CD14-positive monocyte (primary cell): ENCODE measurements around the gene TBPL2. TPM values are rescaled to one million over a fixed set of nuclear protein-coding genes. Genes with fewer than 3 reads are reported as not detected.
"Not testable (repeated sequence)": the region's sequence is repeated elsewhere in the genome, so short reads cannot be mapped to it uniquely, and the experiment has no call there.

Experiments
- DNase-seq, 3 donors: peaks; one replicate each; pipeline ENCODE4 v3.0.0-alpha.2; 2011 to 2022
- H2AFZ ChIP-seq: 2 replicates; pipeline ENCODE4 v1.6.0; 2012; ENCODE audit warnings: mild to moderate bottlenecking, low read depth, low read length, inconsistent platforms; ENCODE audit not compliant: insufficient read depth, poor library complexity, severe bottlenecking
- H3K27ac ChIP-seq, 2 donors: 1 replicate in 1 of 2; 2 replicates in 1 of 2; pipeline ENCODE4 v1.5.1; 2012 to 2013; ENCODE audit warnings: low read length in 2 of 2, control low read depth in 1 of 2, inconsistent platforms in 1 of 2, low read depth in 1 of 2, mild to moderate bottlenecking in 1 of 2
- H3K27me3 ChIP-seq, 2 donors: one replicate each; pipeline versions ENCODE4 v1.6.0 to v1.6.1; 2011 to 2013; ENCODE audit warnings: low read length in 2 of 2; ENCODE audit not compliant: control insufficient read depth in 2 of 2, insufficient read depth in 2 of 2
- H3K36me3 ChIP-seq, 2 donors: replicated peaks in 1 of 2; 1 replicate in 1 of 2; 2 replicates in 1 of 2; pipeline versions ENCODE4 v1.5.1 to v1.6.1; 2012 to 2013; ENCODE audit warnings: low read length in 2 of 2, control low read depth in 1 of 2, inconsistent platforms in 1 of 2, mild to moderate bottlenecking in 1 of 2; ENCODE audit not compliant: insufficient read depth in 2 of 2, control insufficient read depth in 1 of 2
- H3K4me1 ChIP-seq, 2 donors: 1 replicate in 1 of 2; 2 replicates in 1 of 2; pipeline versions ENCODE4 v1.5.1 to v1.6.1; 2012 to 2013; ENCODE audit warnings: low read length in 2 of 2, control low read depth in 1 of 2, inconsistent platforms in 1 of 2, mild to moderate bottlenecking in 1 of 2, moderate library complexity in 1 of 2; ENCODE audit not compliant: insufficient read depth in 2 of 2, control insufficient read depth in 1 of 2
- H3K4me2 ChIP-seq: replicated peaks from 2 replicates; pipeline ENCODE3; 2012; ENCODE audit warnings: low read length, moderate library complexity, mild to moderate bottlenecking; ENCODE audit not compliant: poor library complexity, severe bottlenecking; ENCODE audit errors: extremely low read depth
- H3K4me3 ChIP-seq, 3 experiments: fragments of 200-600 bp in 1 of 3; sonication (generic) in 1 of 3; replicated peaks in 1 of 3; 1 replicate in 2 of 3; 2 replicates in 1 of 3; pipeline ENCODE4 v1.5.1; 2011 to 2013; ENCODE audit warnings: low read length in 3 of 3, mild to moderate bottlenecking in 3 of 3, control low read depth in 2 of 3, low read depth in 2 of 3, inconsistent platforms in 1 of 3, moderate library complexity in 1 of 3
- H3K79me2 ChIP-seq: 2 replicates; pipeline ENCODE4 v1.6.0; 2012; ENCODE audit warnings: mild to moderate bottlenecking, control low read depth, inconsistent platforms, low read length, moderate library complexity; ENCODE audit not compliant: insufficient read depth
- H3K9ac ChIP-seq: 2 replicates; pipeline ENCODE4 v1.6.0; 2017; ENCODE audit warnings: low read length, mild to moderate bottlenecking; ENCODE audit not compliant: insufficient read depth, poor library complexity, severe bottlenecking
- H3K9me3 ChIP-seq, 2 donors: replicated peaks in 1 of 2; 1 replicate in 1 of 2; 2 replicates in 1 of 2; pipeline versions ENCODE4 v1.5.1 to v1.6.1; 2012 to 2013; ENCODE audit warnings: low read length in 2 of 2, control low read depth in 1 of 2; ENCODE audit not compliant: control insufficient read depth in 1 of 2, insufficient read depth in 1 of 2
- H4K20me1 ChIP-seq: 2 replicates; pipeline ENCODE4 v1.6.0; 2012; ENCODE audit warnings: mild to moderate bottlenecking, low read length, control low read depth, moderate library complexity; ENCODE audit not compliant: insufficient read depth
- H3K27ac Mint-ChIP-seq, 7 donors: one replicate each; pipeline ENCODE4 v1.8.0; 2020; ENCODE audit warnings: mild to moderate bottlenecking in 7 of 7, mixed read lengths in 7 of 7, moderate library complexity in 6 of 7, inconsistent platforms in 2 of 7
- H3K27me3 Mint-ChIP-seq, 3 donors: one replicate each; pipeline ENCODE4 v1.8.0; 2021 to 2022; ENCODE audit warnings: low read depth in 3 of 3, mild to moderate bottlenecking in 3 of 3, mixed read lengths in 3 of 3, moderate library complexity in 3 of 3, inconsistent platforms in 1 of 3
- H3K36me3 Mint-ChIP-seq, 2 donors: one replicate each; pipeline ENCODE4 v1.8.0; 2020; ENCODE audit warnings: mixed read lengths in 2 of 2, inconsistent platforms in 1 of 2, mild to moderate bottlenecking in 1 of 2
- H3K4me1 Mint-ChIP-seq: one replicate; pipeline ENCODE4 v1.8.0; 2020; ENCODE audit warnings: mild to moderate bottlenecking, mixed read lengths
- H3K4me3 Mint-ChIP-seq, 2 donors: one replicate each; pipeline ENCODE4 v1.8.0; 2020; ENCODE audit warnings: mild to moderate bottlenecking in 2 of 2, mixed read lengths in 2 of 2, moderate library complexity in 1 of 2
- H3K9me3 Mint-ChIP-seq, 7 donors: one replicate each; pipeline ENCODE4 v1.8.0; 2020 to 2022; ENCODE audit warnings: mixed read lengths in 7 of 7, mild to moderate bottlenecking in 6 of 7, moderate library complexity in 6 of 7, inconsistent platforms in 2 of 7
- WGBS: methylation state at CpG from one replicate; pipeline ENCODE4 v1.1.5; 2013; ENCODE audit warnings: missing lambda C conversion rate; ENCODE audit not compliant: insufficient coverage; 5-methylcytosine and 5-hydroxymethylcytosine counted together
- intact Hi-C, 2 donors: fragments of 100-400 bp; cut with micrococcal nuclease; formaldehyde crosslinking; loops; one replicate each; pipeline versions ENCODE4 v1.15.0 to v1.15.1; 2023
- polyA plus RNA-seq, 3 donors: library from polyadenylated mRNA; depleted of rRNA in 1 of 3; unstranded in 2 of 3; stranded (reverse) in 1 of 3; fragments of 300-500 nt in 2 of 3; fragments of >200 nt in 1 of 3; fragmentation: Illumina TruSeq in 2 of 3; gene quantifications; 1 replicate in 2 of 3; 2 replicates in 1 of 3; pipeline ENCODE4 v1.2.3, GENCODE V29; 2012 to 2021
- TF ChIP-seq, protein P1 (sequence below): fragments of 200-600 bp; IDR thresholded peaks from one replicate; pipeline ENCODE4 v1.8.0; 2022; ENCODE audit warnings: antibody characterized with exemption, mild to moderate bottlenecking

Gene TBPL2
- polyA plus RNA-seq, 3 donors = not detected

- no peaks in the 10 kb centered on the region for H3K36me3 Mint-ChIP-seq
Observed at GRCh38 chr14:55457496-55457895, 17.1 kb upstream of the TBPL2 start.

DNA sequence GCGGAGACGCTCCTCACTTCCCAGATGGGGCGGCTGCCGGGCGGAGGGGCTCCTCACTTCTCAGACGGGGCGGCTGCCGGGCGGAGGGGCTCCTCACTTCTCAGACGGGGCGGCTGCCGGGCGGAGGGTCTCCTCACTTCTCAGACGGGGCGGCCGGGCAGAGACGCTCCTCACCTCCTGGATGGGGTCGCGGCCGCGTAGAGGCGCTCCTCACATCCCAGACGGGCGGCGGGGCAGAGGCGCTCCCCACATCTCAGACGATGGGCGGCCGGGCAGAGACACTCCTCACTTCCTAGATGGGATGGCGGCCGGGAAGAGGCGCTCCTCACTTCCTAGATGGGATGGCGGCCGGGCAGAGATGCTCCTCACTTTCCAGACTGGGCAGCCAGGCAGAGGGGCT is 16.0 kb upstream of the TBPL2 start:
- H3K4me1 Mint-ChIP-seq = peaks cover 27% of the 10 kb centered on the region
- H3K4me3 ChIP-seq, H3K9me3 Mint-ChIP-seq, H3K79me2 ChIP-seq, H3K4me2 ChIP-seq, H3K4me3 Mint-ChIP-seq, intact Hi-C loops, H3K36me3 Mint-ChIP-seq, H3K36me3 ChIP-seq, H2AFZ ChIP-seq, H3K27me3 ChIP-seq, H4K20me1 ChIP-seq, DNase-seq, H3K9me3 ChIP-seq, H3K27me3 Mint-ChIP-seq, H3K27ac ChIP-seq, H3K27ac Mint-ChIP-seq, H3K9ac ChIP-seq: not testable (repeated sequence)
- peaks cover 14 to 15% of the 10 kb centered on the region in 2 donors for H3K4me1 ChIP-seq
- WGBS = no CpG with 5 or more reads among the region's 34 CpGs

More at GRCh38 chr14:55457496-55457895, 17.1 kb upstream of the TBPL2 start:
- 100% methylated on average over 5 of the region's 6 CpGs for WGBS
- intact Hi-C loops = no loop called here
- Histone ChIP-seq H2AFZ (no peak overlapping the region), H3K79me2 (no peaks in the 10 kb centered on the region), H3K36me3 (no peaks in the 10 kb centered on the region), H3K9ac (no peak overlapping the region), H3K27me3 (no peaks in the 10 kb centered on the region), H3K4me3 (no peak overlapping the region), H3K4me2 (no peak overlapping the region), H3K9me3 (no peaks in the 10 kb centered on the region), H3K27ac (no peak overlapping the region), H4K20me1 (no peaks in the 10 kb centered on the region), H3K4me1 (peaks cover 13 to 15% of the 10 kb centered on the region in 2 donors)
- TF ChIP-seq, protein P1, sequence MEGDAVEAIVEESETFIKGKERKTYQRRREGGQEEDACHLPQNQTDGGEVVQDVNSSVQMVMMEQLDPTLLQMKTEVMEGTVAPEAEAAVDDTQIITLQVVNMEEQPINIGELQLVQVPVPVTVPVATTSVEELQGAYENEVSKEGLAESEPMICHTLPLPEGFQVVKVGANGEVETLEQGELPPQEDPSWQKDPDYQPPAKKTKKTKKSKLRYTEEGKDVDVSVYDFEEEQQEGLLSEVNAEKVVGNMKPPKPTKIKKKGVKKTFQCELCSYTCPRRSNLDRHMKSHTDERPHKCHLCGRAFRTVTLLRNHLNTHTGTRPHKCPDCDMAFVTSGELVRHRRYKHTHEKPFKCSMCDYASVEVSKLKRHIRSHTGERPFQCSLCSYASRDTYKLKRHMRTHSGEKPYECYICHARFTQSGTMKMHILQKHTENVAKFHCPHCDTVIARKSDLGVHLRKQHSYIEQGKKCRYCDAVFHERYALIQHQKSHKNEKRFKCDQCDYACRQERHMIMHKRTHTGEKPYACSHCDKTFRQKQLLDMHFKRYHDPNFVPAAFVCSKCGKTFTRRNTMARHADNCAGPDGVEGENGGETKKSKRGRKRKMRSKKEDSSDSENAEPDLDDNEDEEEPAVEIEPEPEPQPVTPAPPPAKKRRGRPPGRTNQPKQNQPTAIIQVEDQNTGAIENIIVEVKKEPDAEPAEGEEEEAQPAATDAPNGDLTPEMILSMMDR = no peak
- H3K27ac Mint-ChIP-seq = no peak overlapping the region
- peaks cover 23% of the 10 kb centered on the region for H3K4me1 Mint-ChIP-seq
- H3K27me3 Mint-ChIP-seq = no peaks in the 10 kb centered on the region
- no peaks in the 10 kb centered on the region for H3K9me3 Mint-ChIP-seq
- H3K4me3 Mint-ChIP-seq = no peak overlapping the region
- no peak for DNase-seq
